ENCODE measurements around the gene MCC.

MCC gene

GRCh38 chr5:113151641-113152379, 336.4 kb downstream of the MCC start:
- no peak overlapping the region for H3K27ac ChIP-seq (ENCODE audit: low read depth, low read length)
- H3K4me3 ChIP-seq (ENCODE audit: low read depth in 1 of 2, low read length in 2 of 2), result no peak overlapping the region
- H3K9me3 ChIP-seq (ENCODE audit: control insufficient read depth in 1 of 2, low read length in 2 of 2), result no peaks in the 10 kb centered on the region
- no peak overlapping the region for H3K9ac ChIP-seq (ENCODE audit: low read depth in 1 of 2, low read length in 2 of 2)
- no peaks in the 10 kb centered on the region for H3K4me1 ChIP-seq (ENCODE audit: control insufficient read depth in 1 of 2, insufficient read depth in 2 of 2, low read length in 2 of 2)
- no peaks in the 10 kb centered on the region for H3K27me3 ChIP-seq (ENCODE audit: control insufficient read depth in 1 of 2, insufficient read depth in 2 of 2, low read length in 2 of 2)
- no peaks in the 10 kb centered on the region for H3K36me3 ChIP-seq (ENCODE audit: control insufficient read depth in 1 of 2, insufficient read depth in 2 of 2, low read length in 2 of 2)

GRCh38 chr5:113150821-113151220, 337.4 kb downstream of the MCC start:
- Histone ChIP-seq H3K4me3 (ENCODE audit: low read depth in 1 of 2, low read length in 2 of 2) (no peak overlapping the region), H3K27ac (ENCODE audit: low read depth, low read length) (no peak overlapping the region), H3K4me1 (ENCODE audit: control insufficient read depth in 1 of 2, insufficient read depth in 2 of 2, low read length in 2 of 2) (no peaks in the 10 kb centered on the region), H3K27me3 (ENCODE audit: control insufficient read depth in 1 of 2, insufficient read depth in 2 of 2, low read length in 2 of 2) (no peaks in the 10 kb centered on the region), H3K36me3 (ENCODE audit: control insufficient read depth in 1 of 2, insufficient read depth in 2 of 2, low read length in 2 of 2) (no peaks in the 10 kb centered on the region), H3K9ac (ENCODE audit: low read depth in 1 of 2, low read length in 2 of 2) (no peak overlapping the region), H3K9me3 (ENCODE audit: control insufficient read depth in 1 of 2, low read length in 2 of 2) (no peaks in the 10 kb centered on the region)

GRCh38 chr5:113150221-113150620, 338.0 kb downstream of the MCC start:
- Histone ChIP-seq H3K9ac (ENCODE audit: low read depth in 1 of 2, low read length in 2 of 2) (no peak overlapping the region), H3K9me3 (ENCODE audit: control insufficient read depth in 1 of 2, low read length in 2 of 2) (no peaks in the 10 kb centered on the region), H3K27me3 (ENCODE audit: control insufficient read depth in 1 of 2, insufficient read depth in 2 of 2, low read length in 2 of 2) (no peaks in the 10 kb centered on the region), H3K4me3 (ENCODE audit: low read depth in 1 of 2, low read length in 2 of 2) (no peak overlapping the region), H3K36me3 (ENCODE audit: control insufficient read depth in 1 of 2, insufficient read depth in 2 of 2, low read length in 2 of 2) (no peaks in the 10 kb centered on the region), H3K4me1 (ENCODE audit: control insufficient read depth in 1 of 2, insufficient read depth in 2 of 2, low read length in 2 of 2) (no peaks in the 10 kb centered on the region), H3K27ac (ENCODE audit: low read depth, low read length) (no peak overlapping the region)

DNA sequence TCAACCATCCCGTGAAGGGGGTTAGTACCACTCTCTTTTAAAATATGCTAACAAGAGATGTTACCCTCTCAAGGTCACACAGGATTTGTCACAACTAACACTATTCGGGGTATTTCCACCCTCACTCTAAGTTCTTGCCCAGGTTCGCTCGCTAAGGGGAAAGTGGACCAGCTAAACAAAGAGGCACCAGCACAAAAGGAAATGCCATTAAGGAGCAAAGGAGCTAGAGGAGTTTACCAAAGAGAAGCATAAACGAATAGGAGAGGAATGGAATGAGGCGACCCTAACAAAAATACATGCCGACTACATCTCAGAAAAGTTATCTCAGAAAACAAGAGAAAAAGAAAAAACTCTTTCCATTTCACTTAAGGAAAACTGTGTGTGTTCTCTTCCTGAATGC, 340.7 kb downstream of the MCC start:
- Histone ChIP-seq H3K4me3 (ENCODE audit: low read depth in 1 of 2, low read length in 2 of 2) (no peak overlapping the region), H3K4me1 (ENCODE audit: control insufficient read depth in 1 of 2, insufficient read depth in 2 of 2, low read length in 2 of 2) (no peaks in the 10 kb centered on the region), H3K9me3 (ENCODE audit: control insufficient read depth in 1 of 2, low read length in 2 of 2) (no peaks in the 10 kb centered on the region), H3K27ac (ENCODE audit: low read depth, low read length) (no peak overlapping the region), H3K36me3 (ENCODE audit: control insufficient read depth in 1 of 2, insufficient read depth in 2 of 2, low read length in 2 of 2) (no peaks in the 10 kb centered on the region), H3K9ac (ENCODE audit: low read depth in 1 of 2, low read length in 2 of 2) (no peak overlapping the region), H3K27me3 (ENCODE audit: control insufficient read depth in 1 of 2, insufficient read depth in 2 of 2, low read length in 2 of 2) (no peaks in the 10 kb centered on the region)

DNA sequence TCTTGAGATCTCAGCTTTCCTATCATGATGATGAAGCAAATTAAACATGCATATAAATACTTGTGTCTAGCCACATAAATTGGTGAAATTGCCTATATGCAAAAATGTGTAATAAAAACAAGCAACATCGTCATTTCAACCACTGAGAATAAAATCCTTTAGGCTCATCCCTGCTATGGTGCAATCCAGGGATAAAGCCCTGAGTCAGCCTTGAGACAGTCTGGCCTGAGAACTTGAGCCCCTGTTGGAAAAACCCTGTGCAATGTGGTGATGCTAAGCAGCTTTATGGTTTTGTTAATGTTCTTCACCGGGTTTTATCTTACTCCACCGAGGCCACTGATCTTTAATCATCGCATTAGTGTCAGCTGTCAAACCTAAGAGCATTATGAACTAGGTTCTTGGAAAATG, 341.1 kb downstream of the MCC start:
- Histone ChIP-seq H3K27me3 (ENCODE audit: control insufficient read depth in 1 of 2, insufficient read depth in 2 of 2, low read length in 2 of 2) (no peaks in the 10 kb centered on the region), H3K9ac (ENCODE audit: low read depth in 1 of 2, low read length in 2 of 2) (no peak overlapping the region), H3K36me3 (ENCODE audit: control insufficient read depth in 1 of 2, insufficient read depth in 2 of 2, low read length in 2 of 2) (no peaks in the 10 kb centered on the region), H3K4me3 (ENCODE audit: low read depth in 1 of 2, low read length in 2 of 2) (no peak overlapping the region), H3K27ac (ENCODE audit: low read depth, low read length) (no peak overlapping the region), H3K9me3 (ENCODE audit: control insufficient read depth in 1 of 2, low read length in 2 of 2) (no peaks in the 10 kb centered on the region), H3K4me1 (ENCODE audit: control insufficient read depth in 1 of 2, insufficient read depth in 2 of 2, low read length in 2 of 2) (no peaks in the 10 kb centered on the region)

- no peaks in the 10 kb centered on the region for H3K27me3 ChIP-seq (ENCODE audit: control insufficient read depth in 1 of 2, insufficient read depth in 2 of 2, low read length in 2 of 2)
- H3K4me1 ChIP-seq (ENCODE audit: control insufficient read depth in 1 of 2, insufficient read depth in 2 of 2, low read length in 2 of 2), result no peaks in the 10 kb centered on the region
- H3K9ac ChIP-seq (ENCODE audit: low read depth in 1 of 2, low read length in 2 of 2), result no peak overlapping the region
- H3K36me3 ChIP-seq (ENCODE audit: control insufficient read depth in 1 of 2, insufficient read depth in 2 of 2, low read length in 2 of 2), result no peaks in the 10 kb centered on the region
- H3K9me3 ChIP-seq (ENCODE audit: control insufficient read depth in 1 of 2, low read length in 2 of 2), result no peaks in the 10 kb centered on the region
- no peak overlapping the region for H3K27ac ChIP-seq (ENCODE audit: low read depth, low read length)
- no peak overlapping the region for H3K4me3 ChIP-seq (ENCODE audit: low read depth in 1 of 2, low read length in 2 of 2)
Measured at GRCh38 chr5:113145757-113146387, 342.4 kb downstream of the MCC start.

- Histone ChIP-seq H3K4me1 (ENCODE audit: control insufficient read depth in 1 of 2, insufficient read depth in 2 of 2, low read length in 2 of 2) (no peaks in the 10 kb centered on the region), H3K27ac (ENCODE audit: low read depth, low read length) (no peak overlapping the region), H3K9ac (ENCODE audit: low read depth in 1 of 2, low read length in 2 of 2) (no peak overlapping the region), H3K4me3 (ENCODE audit: low read depth in 1 of 2, low read length in 2 of 2) (no peak overlapping the region), H3K36me3 (ENCODE audit: control insufficient read depth in 1 of 2, insufficient read depth in 2 of 2, low read length in 2 of 2) (no peaks in the 10 kb centered on the region), H3K9me3 (ENCODE audit: control insufficient read depth in 1 of 2, low read length in 2 of 2) (no peaks in the 10 kb centered on the region), H3K27me3 (ENCODE audit: control insufficient read depth in 1 of 2, insufficient read depth in 2 of 2, low read length in 2 of 2) (no peaks in the 10 kb centered on the region)
Measured at GRCh38 chr5:113142186-113142585, 346.1 kb downstream of the MCC start.

DNA sequence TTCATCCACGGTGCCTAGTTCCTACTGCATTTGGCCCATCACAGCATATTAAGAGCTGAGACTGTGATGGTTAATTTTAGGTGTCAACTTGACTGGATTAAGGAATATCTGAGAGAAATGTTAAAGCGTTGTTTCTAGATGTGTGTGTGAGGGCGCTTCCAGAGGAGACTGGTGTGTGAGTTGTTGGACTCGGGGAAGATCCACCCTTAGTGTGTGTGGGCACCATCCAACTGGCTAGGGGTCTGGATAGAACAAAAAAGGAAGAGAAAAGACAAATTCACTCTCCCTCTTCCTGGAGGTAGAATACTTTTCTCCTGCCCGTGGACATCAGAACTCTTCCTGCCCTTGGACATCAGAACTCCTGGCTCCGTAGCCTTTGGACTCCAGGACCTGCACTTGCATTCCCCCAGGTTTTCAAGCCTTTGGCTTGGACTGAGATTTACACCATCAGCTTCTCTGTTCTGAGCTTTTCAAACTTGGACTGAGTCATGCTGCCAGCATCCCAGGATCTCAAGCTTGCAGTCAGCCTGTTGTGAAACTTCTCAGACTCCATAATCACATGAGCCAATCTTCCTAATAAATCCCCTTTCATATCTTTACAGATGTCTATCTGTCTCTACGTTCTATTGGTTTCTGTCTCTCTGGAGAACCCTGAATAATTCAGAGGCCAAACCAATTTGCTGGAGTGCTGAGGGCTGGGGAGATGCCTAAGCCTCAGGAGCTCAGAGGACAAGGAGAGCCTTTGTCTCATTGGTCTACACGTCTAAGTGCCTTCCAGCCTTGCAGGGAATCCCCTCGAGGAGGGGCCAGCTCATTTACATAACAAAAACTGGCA, 347.2 kb downstream of the MCC start:
- Histone ChIP-seq H3K4me1 (ENCODE audit: control insufficient read depth in 1 of 2, insufficient read depth in 2 of 2, low read length in 2 of 2) (no peaks in the 10 kb centered on the region), H3K9ac (ENCODE audit: low read depth in 1 of 2, low read length in 2 of 2) (no peak overlapping the region), H3K27me3 (ENCODE audit: control insufficient read depth in 1 of 2, insufficient read depth in 2 of 2, low read length in 2 of 2) (no peaks in the 10 kb centered on the region), H3K9me3 (ENCODE audit: control insufficient read depth in 1 of 2, low read length in 2 of 2) (no peaks in the 10 kb centered on the region), H3K36me3 (ENCODE audit: control insufficient read depth in 1 of 2, insufficient read depth in 2 of 2, low read length in 2 of 2) (no peaks in the 10 kb centered on the region), H3K4me3 (ENCODE audit: low read depth in 1 of 2, low read length in 2 of 2) (no peak overlapping the region), H3K27ac (ENCODE audit: low read depth, low read length) (no peak overlapping the region)

DNA sequence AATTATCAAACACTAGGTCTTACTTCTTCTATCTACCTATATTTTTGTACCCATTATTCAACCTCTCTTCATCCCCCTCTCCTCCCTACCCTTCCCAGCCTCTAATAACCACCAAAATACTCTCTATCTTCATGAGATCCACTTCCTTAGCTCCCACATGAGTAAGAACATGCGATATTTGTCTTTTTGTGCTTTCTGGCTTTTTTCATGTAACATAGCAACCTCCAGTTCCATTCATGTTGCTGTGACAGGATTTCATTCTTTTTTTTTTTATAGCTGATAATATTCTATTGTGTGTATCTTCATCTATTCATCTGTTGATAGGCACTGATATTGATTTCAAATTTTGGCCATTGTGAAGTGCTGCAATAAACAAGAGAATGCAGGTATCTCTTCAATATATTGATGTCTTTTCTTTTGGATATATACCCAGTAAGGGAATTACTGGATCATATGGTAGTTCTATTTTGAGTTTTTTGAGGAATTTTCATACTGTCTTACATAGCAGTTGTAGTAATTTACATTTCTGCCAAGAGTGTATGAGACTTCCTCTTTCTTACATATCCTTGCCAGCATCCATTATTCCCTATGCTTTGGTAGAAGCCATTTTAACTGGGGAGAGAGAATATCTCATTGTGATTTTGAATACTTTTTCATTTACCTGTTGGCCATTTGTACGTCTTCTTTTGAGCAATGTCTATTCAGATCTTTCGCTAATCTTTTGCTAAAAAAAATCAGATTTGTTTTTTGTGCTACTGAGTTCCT, 354.9 kb downstream of the MCC start:
- Histone ChIP-seq H3K4me1 (ENCODE audit: control insufficient read depth in 1 of 2, insufficient read depth in 2 of 2, low read length in 2 of 2) (no peaks in the 10 kb centered on the region), H3K27ac (ENCODE audit: low read depth, low read length) (no peak overlapping the region), H3K36me3 (ENCODE audit: control insufficient read depth in 1 of 2, insufficient read depth in 2 of 2, low read length in 2 of 2) (no peaks in the 10 kb centered on the region), H3K27me3 (ENCODE audit: control insufficient read depth in 1 of 2, insufficient read depth in 2 of 2, low read length in 2 of 2) (no peaks in the 10 kb centered on the region), H3K9ac (ENCODE audit: low read depth in 1 of 2, low read length in 2 of 2) (no peak overlapping the region), H3K9me3 (ENCODE audit: control insufficient read depth in 1 of 2, low read length in 2 of 2) (no peaks in the 10 kb centered on the region), H3K4me3 (ENCODE audit: low read depth in 1 of 2, low read length in 2 of 2) (no peak overlapping the region)

Measured in duodenal mucosa (tissue), 2 donors.